Fibroblast of skin of left biceps (primary cell): ENCODE measurements around the gene TENM3.
"Not testable (repeated sequence)": the region's sequence is repeated elsewhere in the genome, so short reads cannot be mapped to it uniquely, and the experiment has no call there.

ENCODE experiments used
- DNase-seq, 2 experiments: peaks; one replicate each; pipeline ENCODE4 v3.0.0-alpha.2; 2013; ENCODE audit warnings: low read depth in 2 of 2

TENM3 gene

GRCh38 chr4:182243204-182243603, at the start of gene TENM3:
TENM3 (plus strand) TSS chr4:182243402; CDS start chr4:182324021, 80,619 bp downstream.
- not testable (repeated sequence) for DNase-seq

GRCh38 chr4:182194091-182194824, 48.9 kb upstream of the TENM3 start:
- DNase-seq = no peak

- DNase-seq = no peak
These were observed 45.6 kb upstream of the TENM3 start for GRCh38 chr4:182197611-182198010.

GRCh38 chr4:182201871-182202270, 41.3 kb upstream of the TENM3 start:
- no peak for DNase-seq

GRCh38 chr4:182202650-182203049, 40.6 kb upstream of the TENM3 start:
- no peak for DNase-seq

GRCh38 chr4:182203872-182204411, 39.3 kb upstream of the TENM3 start:
- no peak for DNase-seq

GRCh38 chr4:182205306-182205705, 37.9 kb upstream of the TENM3 start:
- DNase-seq = no peak

GRCh38 chr4:182206266-182206665, 36.9 kb upstream of the TENM3 start:
- no peak for DNase-seq

GRCh38 chr4:182206916-182207315, 36.3 kb upstream of the TENM3 start:
- DNase-seq = no peak

GRCh38 chr4:182207830-182208396, 35.3 kb upstream of the TENM3 start:
- DNase-seq = peak; percentile 66 to 73

GRCh38 chr4:182208526-182209050, 34.6 kb upstream of the TENM3 start:
- DNase-seq = no peak

- no peak for DNase-seq
These were observed 30.9 kb upstream of the TENM3 start for GRCh38 chr4:182212211-182212761.

GRCh38 chr4:182213004-182213403, 30.2 kb upstream of the TENM3 start:
- DNase-seq = peak in 1 of 2 experiments; percentile 21

GRCh38 chr4:182215148-182215547, 28.1 kb upstream of the TENM3 start:
- no peak for DNase-seq

- DNase-seq = no peak
These were observed 27.2 kb upstream of the TENM3 start for GRCh38 chr4:182216005-182216404.

GRCh38 chr4:182219411-182220056, 23.7 kb upstream of the TENM3 start:
- DNase-seq = no peak

- no peak for DNase-seq
These were observed 21.2 kb upstream of the TENM3 start for GRCh38 chr4:182221987-182222386.

GRCh38 chr4:182222766-182223165, 20.4 kb upstream of the TENM3 start:
- no peak for DNase-seq

- no peak for DNase-seq
These were observed 19.5 kb upstream of the TENM3 start for GRCh38 chr4:182223708-182224107.

GRCh38 chr4:182224192-182224850, 18.9 kb upstream of the TENM3 start:
- no peak for DNase-seq

- DNase-seq = no peak
These were observed 17.8 kb upstream of the TENM3 start for GRCh38 chr4:182225257-182225852.
